HL-60 (cell line): ENCODE results near the gene TMEM244.

ENCODE experiments used
- POLR2AphosphoS5 ChIP-seq: IDR thresholded peaks from 2 replicates; pipeline ENCODE4 v1.6.1; 2012; ENCODE audit warnings: low read depth
- TF ChIP-seq, protein P1 (sequence below): IDR thresholded peaks from one replicate; pipeline ENCODE4 v1.5.1; 2011; ENCODE audit warnings: low read length, control low read depth, inconsistent platforms; ENCODE audit not compliant: insufficient read depth

DNA sequence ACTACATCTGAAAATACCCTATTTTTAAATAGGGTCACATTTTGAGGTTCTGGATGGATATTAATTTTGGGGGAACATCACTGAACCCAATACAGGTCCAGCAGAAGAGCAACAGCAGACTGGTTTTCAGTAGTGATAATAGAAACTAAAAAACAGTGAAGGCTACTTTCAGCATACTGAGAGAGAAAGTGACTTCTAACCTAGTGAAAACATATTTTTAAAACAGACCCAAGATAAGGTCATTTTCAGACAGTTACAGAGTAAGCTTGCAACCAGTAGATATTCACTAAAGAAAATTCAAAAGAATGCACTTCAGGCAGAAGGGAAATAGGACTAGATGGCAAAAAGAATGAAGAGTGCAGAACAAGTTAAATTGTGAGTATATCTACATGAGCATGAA is 42.0 kb upstream of the TMEM244 start:
- TF ChIP-seq, protein P1, sequence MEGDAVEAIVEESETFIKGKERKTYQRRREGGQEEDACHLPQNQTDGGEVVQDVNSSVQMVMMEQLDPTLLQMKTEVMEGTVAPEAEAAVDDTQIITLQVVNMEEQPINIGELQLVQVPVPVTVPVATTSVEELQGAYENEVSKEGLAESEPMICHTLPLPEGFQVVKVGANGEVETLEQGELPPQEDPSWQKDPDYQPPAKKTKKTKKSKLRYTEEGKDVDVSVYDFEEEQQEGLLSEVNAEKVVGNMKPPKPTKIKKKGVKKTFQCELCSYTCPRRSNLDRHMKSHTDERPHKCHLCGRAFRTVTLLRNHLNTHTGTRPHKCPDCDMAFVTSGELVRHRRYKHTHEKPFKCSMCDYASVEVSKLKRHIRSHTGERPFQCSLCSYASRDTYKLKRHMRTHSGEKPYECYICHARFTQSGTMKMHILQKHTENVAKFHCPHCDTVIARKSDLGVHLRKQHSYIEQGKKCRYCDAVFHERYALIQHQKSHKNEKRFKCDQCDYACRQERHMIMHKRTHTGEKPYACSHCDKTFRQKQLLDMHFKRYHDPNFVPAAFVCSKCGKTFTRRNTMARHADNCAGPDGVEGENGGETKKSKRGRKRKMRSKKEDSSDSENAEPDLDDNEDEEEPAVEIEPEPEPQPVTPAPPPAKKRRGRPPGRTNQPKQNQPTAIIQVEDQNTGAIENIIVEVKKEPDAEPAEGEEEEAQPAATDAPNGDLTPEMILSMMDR, result no peak
- TF ChIP-seq POLR2AphosphoS5, result no peak
